Astrocyte of the spinal cord (primary cell): Measurements from ENCODE around the gene PAX8.

ENCODE experiments used
- DNase-seq: peaks from one replicate; pipeline ENCODE4 v3.0.0; 2011; ENCODE audit warnings: low read depth, low spot score
- H3K4me3 ChIP-seq: 2 replicates; pipeline ENCODE4 v1.5.1; 2011; ENCODE audit warnings: low read depth, mild to moderate bottlenecking, low read length, moderate library complexity
- in situ Hi-C: cut with HindIII; loops from 2 replicates; pipeline ENCODE4 v1.10.0; 2017; ENCODE audit warnings: low sequenced_read_pairs
- TF ChIP-seq, protein P1 (sequence below): IDR thresholded peaks from 2 replicates; pipeline ENCODE4 v1.5.1; 2012; ENCODE audit warnings: low read depth, mild to moderate bottlenecking, low read length, inconsistent platforms

Gene PAX8

DNA sequence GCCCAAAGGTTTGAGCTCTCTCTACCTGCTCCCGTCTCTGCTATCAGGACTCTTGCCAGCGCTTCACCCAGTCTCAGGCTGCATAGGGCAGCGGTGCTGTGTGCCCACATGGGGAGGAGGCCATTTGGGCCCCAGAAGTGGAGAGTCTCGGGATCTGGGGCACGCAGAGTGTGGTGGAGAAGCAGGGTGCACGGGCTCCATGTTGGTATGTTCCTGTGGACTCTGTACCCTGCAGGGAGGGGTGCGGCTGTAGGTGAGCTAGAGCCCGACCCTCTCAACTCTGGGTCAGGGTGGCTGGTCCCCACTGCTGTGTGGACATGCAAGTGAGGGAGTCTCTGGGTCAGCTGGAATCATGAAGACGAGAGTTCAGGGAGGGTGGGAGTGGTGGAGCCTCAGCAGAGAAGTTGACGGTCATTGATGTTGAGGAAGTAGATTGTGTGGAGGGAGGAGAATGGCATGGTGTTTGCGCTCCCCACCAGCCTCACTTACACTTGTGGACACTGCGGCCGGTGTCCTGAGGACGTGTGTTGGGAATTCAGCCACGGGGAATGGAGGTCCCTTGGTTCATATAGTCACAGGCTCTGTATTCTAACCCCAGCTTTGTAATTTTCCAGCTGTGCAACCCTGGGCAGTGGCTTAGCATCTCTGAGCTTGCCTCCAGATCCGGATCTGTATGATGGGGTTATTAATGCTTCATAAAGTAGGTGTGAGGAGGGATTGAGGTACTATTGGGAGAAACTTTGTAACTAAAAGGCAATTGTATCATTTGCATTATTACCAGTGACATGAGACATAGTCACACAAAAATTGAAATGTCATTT, 105.8 kb downstream of the PAX8 start:
- H3K4me3 ChIP-seq = no peak overlapping the region
- TF ChIP-seq, protein P1, sequence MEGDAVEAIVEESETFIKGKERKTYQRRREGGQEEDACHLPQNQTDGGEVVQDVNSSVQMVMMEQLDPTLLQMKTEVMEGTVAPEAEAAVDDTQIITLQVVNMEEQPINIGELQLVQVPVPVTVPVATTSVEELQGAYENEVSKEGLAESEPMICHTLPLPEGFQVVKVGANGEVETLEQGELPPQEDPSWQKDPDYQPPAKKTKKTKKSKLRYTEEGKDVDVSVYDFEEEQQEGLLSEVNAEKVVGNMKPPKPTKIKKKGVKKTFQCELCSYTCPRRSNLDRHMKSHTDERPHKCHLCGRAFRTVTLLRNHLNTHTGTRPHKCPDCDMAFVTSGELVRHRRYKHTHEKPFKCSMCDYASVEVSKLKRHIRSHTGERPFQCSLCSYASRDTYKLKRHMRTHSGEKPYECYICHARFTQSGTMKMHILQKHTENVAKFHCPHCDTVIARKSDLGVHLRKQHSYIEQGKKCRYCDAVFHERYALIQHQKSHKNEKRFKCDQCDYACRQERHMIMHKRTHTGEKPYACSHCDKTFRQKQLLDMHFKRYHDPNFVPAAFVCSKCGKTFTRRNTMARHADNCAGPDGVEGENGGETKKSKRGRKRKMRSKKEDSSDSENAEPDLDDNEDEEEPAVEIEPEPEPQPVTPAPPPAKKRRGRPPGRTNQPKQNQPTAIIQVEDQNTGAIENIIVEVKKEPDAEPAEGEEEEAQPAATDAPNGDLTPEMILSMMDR = no peak
- DNase-seq = no peak
- in situ Hi-C loops = no loop called here

DNA sequence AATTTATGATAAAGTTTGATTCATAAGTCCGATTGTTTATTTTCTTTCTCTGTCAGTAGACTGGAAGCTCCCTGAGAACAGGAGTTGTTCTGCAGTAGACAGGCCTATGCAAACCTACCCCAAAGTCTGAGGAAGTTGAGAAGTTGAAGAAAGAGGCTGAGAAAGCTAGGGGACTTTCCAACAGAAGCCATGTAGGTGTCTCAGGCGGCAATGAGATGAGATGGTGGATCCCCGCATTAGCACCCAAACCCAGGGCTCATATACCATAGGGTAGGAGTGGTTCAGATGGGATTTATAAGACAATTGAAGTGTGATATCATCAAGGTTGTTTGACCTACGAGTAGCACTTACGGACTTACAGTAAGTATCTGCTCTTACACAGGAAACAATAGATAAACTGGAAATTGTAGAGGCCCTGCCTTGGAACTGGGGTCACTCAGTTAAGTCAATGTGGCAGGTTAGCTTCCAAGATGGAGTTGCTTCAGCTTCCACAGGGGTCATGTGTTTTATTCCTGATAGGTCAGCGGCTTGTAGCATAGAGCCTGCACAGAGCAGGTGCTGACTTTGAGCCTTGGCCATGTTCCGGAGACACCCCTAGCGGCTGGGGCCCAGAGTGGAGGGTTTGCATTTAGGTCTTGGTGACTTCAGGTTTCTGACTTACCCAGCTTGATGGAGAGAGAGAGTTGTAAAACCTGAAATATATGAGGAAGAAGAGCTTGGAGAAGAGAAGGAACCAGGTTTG, 107.2 kb downstream of the PAX8 start:
- in situ Hi-C loops = no loop called here
- no peak for DNase-seq
- TF ChIP-seq, protein P1 = no peak
- H3K4me3 ChIP-seq = no peak overlapping the region

DNA sequence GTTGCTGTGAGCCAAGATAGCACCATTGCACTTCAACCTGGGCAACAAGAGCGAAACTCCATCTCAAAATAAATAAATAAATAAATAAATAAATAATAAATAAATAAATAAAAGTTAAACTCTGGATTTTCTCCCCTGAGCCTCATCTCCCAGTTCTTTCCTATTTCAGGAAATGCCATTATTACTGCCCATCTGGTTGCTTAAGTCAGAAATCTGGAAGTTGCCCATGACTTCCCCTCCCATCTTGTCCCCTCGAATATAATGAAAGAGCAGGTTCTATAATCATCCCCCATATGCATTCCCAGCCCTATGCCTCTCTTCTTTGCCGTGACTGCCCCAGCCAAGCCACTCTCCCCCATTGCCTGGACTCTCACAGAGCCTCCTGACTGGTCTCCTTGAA, 109.1 kb downstream of the PAX8 start:
- DNase-seq = no peak
- in situ Hi-C loops = no loop called here
- TF ChIP-seq, protein P1 = no peak
- no peak overlapping the region for H3K4me3 ChIP-seq

DNA sequence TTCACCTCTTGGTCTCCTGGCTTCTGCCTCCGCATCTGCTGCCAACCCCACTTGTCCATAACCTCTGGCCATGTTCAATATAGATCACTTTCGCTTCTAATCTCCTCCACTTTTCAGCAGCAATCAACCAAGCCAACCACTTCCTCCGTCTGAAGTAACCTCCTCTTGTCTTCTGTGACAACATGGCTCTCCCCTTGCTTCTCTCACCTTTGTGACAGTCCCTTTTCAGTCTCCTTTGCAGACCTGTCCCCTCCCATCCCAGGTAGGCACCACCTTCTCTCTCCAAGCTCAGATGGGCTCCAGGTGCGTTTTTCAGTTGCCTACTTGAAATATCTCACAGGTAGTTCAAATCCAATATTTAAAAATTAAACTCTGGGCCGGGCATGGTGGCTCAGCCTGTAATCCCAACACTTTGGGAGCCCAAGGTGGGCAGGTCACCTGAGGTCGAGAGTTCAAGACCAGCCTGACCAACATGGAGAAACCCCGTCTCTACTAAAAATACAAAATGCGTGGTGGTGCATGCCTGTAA, 109.7 kb downstream of the PAX8 start:
- TF ChIP-seq, protein P1 = no peak
- no peak for DNase-seq
- in situ Hi-C loops = no loop called here
- H3K4me3 ChIP-seq = no peak overlapping the region

DNA sequence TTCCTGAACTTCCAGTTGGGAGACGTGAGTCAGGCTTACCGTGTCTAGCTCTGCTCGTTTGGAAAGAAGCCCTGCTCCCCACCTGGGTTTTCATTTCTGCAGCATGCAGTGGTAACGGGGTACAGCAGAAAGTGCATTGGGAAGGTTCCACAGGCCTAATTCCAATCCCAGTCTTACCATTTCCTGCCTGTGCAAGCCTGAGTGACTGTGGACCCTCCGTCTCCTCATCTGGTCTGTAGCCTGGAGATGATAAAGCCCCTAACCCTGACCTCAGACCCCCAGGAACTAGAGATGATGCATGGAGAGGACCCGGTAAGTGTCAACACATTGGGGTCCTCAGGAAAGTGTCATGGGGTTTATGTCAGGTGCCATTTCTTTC, 110.8 kb downstream of the PAX8 start:
- in situ Hi-C loops = no loop called here
- no peak overlapping the region for H3K4me3 ChIP-seq
- TF ChIP-seq, protein P1 = no peak
- DNase-seq = no peak

DNA sequence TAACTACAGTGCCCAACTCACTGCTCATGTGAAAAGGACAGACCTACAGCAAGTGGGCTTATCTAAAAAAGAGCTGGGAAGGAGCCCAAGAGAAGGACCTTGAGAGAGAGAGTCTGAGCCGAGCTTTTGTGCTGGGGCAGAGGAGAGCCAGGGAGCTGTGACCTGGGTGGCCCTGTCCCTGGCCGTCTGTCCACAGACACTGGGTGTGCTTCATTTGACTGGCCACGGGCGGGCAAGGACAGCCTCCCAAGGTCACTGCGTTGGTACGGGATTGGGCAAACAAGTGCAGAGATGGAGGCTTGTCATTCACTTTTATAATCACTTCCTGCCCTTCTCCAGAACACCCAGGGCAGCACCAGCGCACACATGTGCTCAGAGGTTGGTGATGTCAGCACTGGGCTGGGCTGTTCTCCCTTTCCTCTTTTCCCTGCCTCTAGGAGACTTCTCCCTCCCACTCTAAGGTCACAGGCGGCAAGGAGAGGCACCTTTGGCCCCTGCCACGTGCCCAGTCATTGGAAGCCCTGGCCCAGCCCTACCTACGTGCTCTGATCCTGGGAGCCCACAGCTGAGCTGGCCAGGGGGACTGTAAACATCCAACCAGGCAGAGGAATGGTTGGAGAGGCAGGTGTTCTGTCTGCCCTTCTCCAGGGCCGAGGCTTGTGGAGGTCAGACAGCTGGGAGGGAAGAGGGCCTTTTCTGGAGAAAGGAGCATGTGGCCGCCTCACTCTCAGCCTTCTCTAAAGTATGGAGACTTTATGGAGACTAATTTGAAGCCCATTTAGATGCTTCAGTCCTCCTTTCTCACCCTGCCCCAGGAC, 111.4 kb downstream of the PAX8 start:
- TF ChIP-seq, protein P1 = no peak
- no peak overlapping the region for H3K4me3 ChIP-seq
- in situ Hi-C loops = no loop called here
- DNase-seq = no peak
